ENCODE measurements around the gene MPG. TPM values are rescaled to one million over a fixed set of nuclear protein-coding genes. Genes with fewer than 3 reads are reported as not detected.
"Not testable (repeated sequence)": the region's sequence is repeated elsewhere in the genome, so short reads cannot be mapped to it uniquely, and the experiment has no call there.

MPG gene, protein sequence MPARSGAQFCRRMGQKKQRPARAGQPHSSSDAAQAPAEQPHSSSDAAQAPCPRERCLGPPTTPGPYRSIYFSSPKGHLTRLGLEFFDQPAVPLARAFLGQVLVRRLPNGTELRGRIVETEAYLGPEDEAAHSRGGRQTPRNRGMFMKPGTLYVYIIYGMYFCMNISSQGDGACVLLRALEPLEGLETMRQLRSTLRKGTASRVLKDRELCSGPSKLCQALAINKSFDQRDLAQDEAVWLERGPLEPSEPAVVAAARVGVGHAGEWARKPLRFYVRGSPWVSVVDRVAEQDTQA
- 10 to 100 TPM; 45.6 to 51.9 TPM for total RNA-seq

GRCh38 chr16:77807-78443 is at the start of gene MPG:
MPG (plus strand) TSS chr16:78225; CDS start chr16:78310, 85 bp downstream.
- H3K27me3 Mint-ChIP-seq = peaks cover 10% of the 10 kb centered on the region
- ATAC-seq (replicated peaks) = peak; percentile 88
- peak within 1 kb of the TSS; percentile 83 for H3K4me3 Mint-ChIP-seq
- H3K36me3 Mint-ChIP-seq (ENCODE audit: low read depth) = peaks cover 9% of the 10 kb centered on the region
- H3K27ac Mint-ChIP-seq = peak within 1 kb of the TSS; percentile 87
- peaks cover 9% of the 10 kb centered on the region for H3K4me1 Mint-ChIP-seq
- no peaks in the 10 kb centered on the region for H3K9me3 Mint-ChIP-seq

GRCh38 chr16:30627-31026 is 47.4 kb upstream of the MPG start:
- H3K4me1 Mint-ChIP-seq; H3K27ac Mint-ChIP-seq; H3K27me3 Mint-ChIP-seq; H3K9me3 Mint-ChIP-seq; ATAC-seq (replicated peaks); H3K4me3 Mint-ChIP-seq; H3K36me3 Mint-ChIP-seq (ENCODE audit: low read depth): not testable (repeated sequence)

DNA sequence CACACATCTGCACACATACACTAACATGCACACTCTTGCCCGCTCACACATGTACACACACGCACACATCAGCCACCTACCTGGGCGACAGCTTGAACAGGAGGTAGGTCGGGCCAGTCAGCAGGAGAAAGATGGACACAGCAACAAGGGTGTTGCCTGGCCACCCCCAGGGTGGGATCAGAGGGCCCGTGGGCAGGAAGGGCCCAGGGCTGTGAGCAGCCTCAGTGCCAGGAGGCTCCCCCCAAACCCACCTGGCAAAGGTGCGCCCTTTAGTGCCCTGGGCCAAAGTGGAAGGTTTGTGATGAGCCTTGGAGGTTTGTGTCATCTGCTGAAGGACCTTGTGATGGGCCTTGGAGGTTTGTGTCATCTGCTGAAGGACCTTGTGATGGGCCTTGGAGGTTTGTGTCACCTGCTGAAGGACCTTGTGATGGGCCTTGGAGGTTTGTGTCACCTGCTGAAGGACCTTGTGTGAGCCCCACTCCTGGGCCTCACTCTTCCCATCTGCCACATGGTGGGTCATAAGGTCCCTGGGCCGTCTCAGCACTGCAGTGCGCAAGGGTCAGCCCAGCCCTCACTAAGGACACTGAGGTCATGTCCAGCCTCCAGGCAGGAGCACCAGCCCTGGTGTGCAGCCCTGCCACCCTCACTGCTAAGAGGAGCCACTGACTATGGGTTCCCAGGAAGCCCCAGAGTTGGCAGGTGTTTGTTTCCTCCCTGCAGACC is 44.7 kb upstream of the MPG start:
- ATAC-seq (replicated peaks); H3K27ac Mint-ChIP-seq; H3K4me1 Mint-ChIP-seq; H3K4me3 Mint-ChIP-seq; H3K9me3 Mint-ChIP-seq; H3K36me3 Mint-ChIP-seq (ENCODE audit: low read depth); H3K27me3 Mint-ChIP-seq: not testable (repeated sequence)

DNA sequence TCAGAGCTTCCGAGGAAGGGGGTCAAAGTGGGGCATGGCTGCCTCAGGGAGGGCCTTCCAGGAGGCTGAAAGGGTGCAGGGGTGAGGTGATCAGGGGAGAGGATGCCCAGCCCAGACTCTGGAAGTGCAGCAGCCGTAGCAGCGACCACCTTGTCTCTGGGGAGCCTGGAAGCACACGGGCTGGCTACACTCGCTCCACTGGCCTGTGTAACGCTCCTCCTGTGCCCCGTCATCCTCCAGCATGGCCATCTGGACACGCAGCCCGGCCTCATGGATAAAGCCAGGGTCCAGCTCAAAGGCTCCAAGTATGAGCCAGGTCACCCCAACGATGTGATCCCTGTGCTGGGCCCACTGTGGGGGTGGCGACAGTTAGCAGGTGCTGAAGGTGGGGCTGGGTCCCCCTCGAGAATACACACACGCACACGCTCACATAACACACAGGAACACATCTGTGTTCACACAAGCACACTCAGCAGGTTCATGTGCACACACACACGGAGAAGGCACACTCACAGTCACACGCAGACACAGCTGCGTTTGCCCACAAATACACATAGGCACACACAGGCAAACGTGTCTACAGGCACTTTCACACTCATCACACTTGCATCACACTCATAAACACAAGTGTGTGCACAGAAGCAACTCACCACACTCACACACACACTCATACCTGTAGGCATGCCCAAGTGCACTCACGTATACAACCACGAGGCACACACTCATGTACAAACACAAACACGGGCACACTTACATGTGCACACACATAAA is 44.0 kb upstream of the MPG start:
- H3K9me3 Mint-ChIP-seq = no peaks in the 10 kb centered on the region
- peak overlapping the region; percentile 55 for H3K27ac Mint-ChIP-seq
- H3K27me3 Mint-ChIP-seq = no peaks in the 10 kb centered on the region
- H3K36me3 Mint-ChIP-seq (ENCODE audit: low read depth) = no peaks in the 10 kb centered on the region
- no peak for ATAC-seq (replicated peaks)
- H3K4me1 Mint-ChIP-seq = peaks cover 8% of the 10 kb centered on the region
- no peak overlapping the region for H3K4me3 Mint-ChIP-seq

GRCh38 chr16:34648-34987 is 43.4 kb upstream of the MPG start:
- Mint-ChIP-seq H3K27ac (peak overlapping the region; percentile 55), H3K4me3 (no peak overlapping the region), H3K27me3 (no peaks in the 10 kb centered on the region), H3K9me3 (no peaks in the 10 kb centered on the region), H3K4me1 (peaks cover 12% of the 10 kb centered on the region), H3K36me3 (ENCODE audit: low read depth) (peaks cover 5% of the 10 kb centered on the region)
- no peak for ATAC-seq (replicated peaks)

GRCh38 chr16:35011-35677 is 42.9 kb upstream of the MPG start:
- H3K4me1 Mint-ChIP-seq = peaks cover 12% of the 10 kb centered on the region
- H3K4me3 Mint-ChIP-seq = no peak overlapping the region
- H3K36me3 Mint-ChIP-seq (ENCODE audit: low read depth) = peaks cover 6% of the 10 kb centered on the region
- no peaks in the 10 kb centered on the region for H3K27me3 Mint-ChIP-seq
- ATAC-seq (replicated peaks) = no peak
- no peaks in the 10 kb centered on the region for H3K9me3 Mint-ChIP-seq
- peak overlapping the region; percentile 55 for H3K27ac Mint-ChIP-seq

DNA sequence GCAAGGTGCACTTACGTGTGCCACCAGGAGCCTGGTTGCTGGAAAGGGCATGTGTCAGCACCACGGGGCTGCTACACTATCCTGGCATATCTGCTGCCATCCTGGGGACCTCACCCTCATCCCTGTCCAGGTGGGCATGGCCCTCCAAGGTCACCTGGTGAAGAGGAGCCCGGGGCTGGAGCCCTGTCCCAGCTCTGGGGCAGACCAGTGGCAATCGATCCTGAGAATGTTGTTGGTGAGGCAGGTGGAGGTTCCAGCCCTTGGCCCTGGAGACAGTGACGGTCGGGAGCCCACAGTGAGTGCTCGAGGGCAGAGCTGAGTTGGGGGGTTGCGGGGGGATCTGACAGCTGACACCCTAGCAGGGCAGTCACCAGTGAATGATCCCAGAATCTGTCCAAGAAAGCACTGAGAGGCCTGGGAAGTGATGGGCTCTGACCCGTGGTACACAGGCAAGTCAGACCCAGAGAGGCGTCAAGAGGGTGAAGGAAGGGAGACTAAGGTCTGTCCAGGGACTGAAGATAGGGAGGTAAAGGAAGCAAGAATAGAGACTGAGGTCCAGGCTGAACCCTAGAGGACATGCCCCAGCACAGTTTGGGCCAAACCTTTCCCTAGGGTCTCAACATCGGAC is 42.2 kb upstream of the MPG start:
- H3K27me3 Mint-ChIP-seq = no peaks in the 10 kb centered on the region
- peaks cover 6% of the 10 kb centered on the region for H3K36me3 Mint-ChIP-seq (ENCODE audit: low read depth)
- H3K9me3 Mint-ChIP-seq = no peaks in the 10 kb centered on the region
- ATAC-seq (replicated peaks) = no peak
- no peak overlapping the region for H3K4me3 Mint-ChIP-seq
- no peak overlapping the region for H3K27ac Mint-ChIP-seq
- peaks cover 12% of the 10 kb centered on the region for H3K4me1 Mint-ChIP-seq

- H3K4me1 Mint-ChIP-seq = peaks cover 12% of the 10 kb centered on the region
- no peak overlapping the region for H3K4me3 Mint-ChIP-seq
- peaks cover 10% of the 10 kb centered on the region for H3K36me3 Mint-ChIP-seq (ENCODE audit: low read depth)
- H3K9me3 Mint-ChIP-seq = no peaks in the 10 kb centered on the region
- no peaks in the 10 kb centered on the region for H3K27me3 Mint-ChIP-seq
- no peak for ATAC-seq (replicated peaks)
- no peak overlapping the region for H3K27ac Mint-ChIP-seq
Observed at GRCh38 chr16:36336-36984, 41.6 kb upstream of the MPG start.

DNA sequence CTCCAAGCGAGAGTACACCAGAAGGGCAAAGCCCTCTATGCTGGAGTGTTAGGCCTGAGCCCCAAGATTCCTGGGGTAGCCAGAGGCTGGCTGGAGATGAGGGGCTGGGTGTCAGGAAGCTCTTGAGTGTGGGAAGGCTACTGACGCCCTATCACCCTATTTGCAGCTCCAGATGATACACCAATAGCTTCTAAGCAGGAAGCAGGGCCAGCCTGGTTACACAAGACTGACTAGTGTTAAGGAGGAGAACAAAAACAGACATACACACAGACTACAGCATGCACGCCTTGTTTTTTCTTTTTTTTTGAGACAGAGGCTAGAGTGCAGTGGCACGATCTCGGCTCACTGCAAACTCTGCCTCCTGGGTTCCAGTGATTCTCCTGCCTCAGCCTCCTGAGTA is 40.5 kb upstream of the MPG start:
- H3K9me3 Mint-ChIP-seq = no peaks in the 10 kb centered on the region
- no peak overlapping the region for H3K4me3 Mint-ChIP-seq
- ATAC-seq (replicated peaks) = no peak
- peaks cover 20% of the 10 kb centered on the region for H3K36me3 Mint-ChIP-seq (ENCODE audit: low read depth)
- peaks cover 19% of the 10 kb centered on the region for H3K4me1 Mint-ChIP-seq
- H3K27me3 Mint-ChIP-seq = no peaks in the 10 kb centered on the region
- no peak overlapping the region for H3K27ac Mint-ChIP-seq

- H3K27me3 Mint-ChIP-seq; H3K9me3 Mint-ChIP-seq; ATAC-seq (replicated peaks); H3K27ac Mint-ChIP-seq; H3K4me3 Mint-ChIP-seq: not testable (repeated sequence)
- Mint-ChIP-seq H3K36me3 (ENCODE audit: low read depth) (peaks cover 27% of the 10 kb centered on the region), H3K4me1 (peaks cover 19% of the 10 kb centered on the region)
Observed at GRCh38 chr16:38206-38605, 39.8 kb upstream of the MPG start.

DNA sequence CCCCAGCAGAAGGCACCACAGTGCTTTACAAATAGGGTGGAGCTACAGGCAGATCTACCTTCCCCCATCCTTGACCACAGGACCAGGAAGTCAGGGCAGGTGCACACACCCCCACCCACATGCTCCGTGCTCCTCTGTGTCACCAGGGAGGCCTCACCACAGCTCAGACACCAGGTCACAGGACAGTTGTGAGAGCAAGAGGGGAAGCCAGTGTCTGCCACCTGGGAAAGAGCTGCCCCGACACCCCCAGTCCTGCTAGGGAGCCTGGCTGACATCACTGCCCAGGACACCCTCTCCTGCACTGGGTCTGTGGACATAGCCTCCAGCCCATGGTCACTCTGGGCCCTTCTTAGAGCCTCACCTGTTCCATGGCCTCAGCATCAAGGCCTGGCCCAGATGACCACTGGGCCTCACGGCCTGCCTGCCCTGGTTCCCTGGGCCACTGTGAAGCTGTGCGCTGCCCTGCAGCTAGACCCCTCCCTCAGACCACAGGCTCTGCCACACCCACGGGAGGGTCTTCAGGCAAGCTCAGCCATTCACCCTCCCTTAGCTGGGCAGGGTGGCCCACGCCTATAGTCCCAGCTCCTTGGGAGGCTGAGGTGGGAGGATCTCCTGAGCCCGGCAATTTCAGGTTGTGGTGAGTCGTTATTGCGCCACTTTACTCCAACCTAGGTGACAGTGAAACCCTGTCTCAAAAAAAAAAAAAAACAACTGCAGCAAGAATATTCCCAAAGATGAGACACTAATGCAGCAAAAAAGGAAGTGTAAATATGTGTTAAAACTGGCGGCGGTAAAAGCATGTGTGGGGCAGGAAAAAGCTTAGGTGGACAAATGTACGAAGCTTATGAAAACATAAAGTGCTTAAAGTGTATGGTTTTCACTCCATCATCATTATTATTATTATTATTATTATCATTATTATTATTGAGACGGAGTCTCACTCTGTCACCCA is 38.8 kb upstream of the MPG start:
- ATAC-seq (replicated peaks) = peak; percentile 93
- Mint-ChIP-seq H3K4me1 (peaks cover 17% of the 10 kb centered on the region), H3K27me3 (no peaks in the 10 kb centered on the region), H3K36me3 (ENCODE audit: low read depth) (peaks cover 37% of the 10 kb centered on the region), H3K4me3 (no peak overlapping the region), H3K27ac (peak overlapping the region; percentile 70), H3K9me3 (no peaks in the 10 kb centered on the region)

- peaks cover 61% of the 10 kb centered on the region for H3K36me3 Mint-ChIP-seq (ENCODE audit: low read depth)
Observed at GRCh38 chr16:41439-42068, 36.5 kb upstream of the MPG start.

More at GRCh38 chr16:41439-42068, 36.5 kb upstream of the MPG start:
- Mint-ChIP-seq H3K27me3 (no peaks in the 10 kb centered on the region), H3K4me1 (peaks cover 10% of the 10 kb centered on the region), H3K27ac (no peak overlapping the region), H3K4me3 (no peak overlapping the region), H3K9me3 (no peaks in the 10 kb centered on the region)
- no peak for ATAC-seq (replicated peaks)

Measured in activated T-helper 17 cell treated with anti-CD3 and anti-CD28 coated beads, Interleukin-2, amount 50 U/mL, for 72 hours (primary cell).